ENCODE measurements around the gene NOP14.
"Not testable (repeated sequence)": the region's sequence is repeated elsewhere in the genome, so short reads cannot be mapped to it uniquely, and the experiment has no call there.

The NOP14 gene

GRCh38 chr4:2996415-2996814, 33.2 kb upstream of the NOP14 start:
- TF ChIP-seq, protein P1, sequence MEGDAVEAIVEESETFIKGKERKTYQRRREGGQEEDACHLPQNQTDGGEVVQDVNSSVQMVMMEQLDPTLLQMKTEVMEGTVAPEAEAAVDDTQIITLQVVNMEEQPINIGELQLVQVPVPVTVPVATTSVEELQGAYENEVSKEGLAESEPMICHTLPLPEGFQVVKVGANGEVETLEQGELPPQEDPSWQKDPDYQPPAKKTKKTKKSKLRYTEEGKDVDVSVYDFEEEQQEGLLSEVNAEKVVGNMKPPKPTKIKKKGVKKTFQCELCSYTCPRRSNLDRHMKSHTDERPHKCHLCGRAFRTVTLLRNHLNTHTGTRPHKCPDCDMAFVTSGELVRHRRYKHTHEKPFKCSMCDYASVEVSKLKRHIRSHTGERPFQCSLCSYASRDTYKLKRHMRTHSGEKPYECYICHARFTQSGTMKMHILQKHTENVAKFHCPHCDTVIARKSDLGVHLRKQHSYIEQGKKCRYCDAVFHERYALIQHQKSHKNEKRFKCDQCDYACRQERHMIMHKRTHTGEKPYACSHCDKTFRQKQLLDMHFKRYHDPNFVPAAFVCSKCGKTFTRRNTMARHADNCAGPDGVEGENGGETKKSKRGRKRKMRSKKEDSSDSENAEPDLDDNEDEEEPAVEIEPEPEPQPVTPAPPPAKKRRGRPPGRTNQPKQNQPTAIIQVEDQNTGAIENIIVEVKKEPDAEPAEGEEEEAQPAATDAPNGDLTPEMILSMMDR (conservative IDR thresholded peaks at IDR 0.05; ENCODE audit: control insufficient read depth, insufficient read depth, low read depth, low read length): no peak
- DNase-seq (ENCODE audit: low read depth): no peak
- H3K4me3 ChIP-seq (ENCODE audit: control insufficient read depth, low read depth, low read length): no peak overlapping the region

GRCh38 chr4:2995546-2996265, 32.5 kb upstream of the NOP14 start:
- TF ChIP-seq, protein P1 (conservative IDR thresholded peaks at IDR 0.05; ENCODE audit: control insufficient read depth, insufficient read depth, low read depth, low read length): no peak
- H3K4me3 ChIP-seq (ENCODE audit: control insufficient read depth, low read depth, low read length): no peak overlapping the region
- no peak for DNase-seq (ENCODE audit: low read depth)

DNA sequence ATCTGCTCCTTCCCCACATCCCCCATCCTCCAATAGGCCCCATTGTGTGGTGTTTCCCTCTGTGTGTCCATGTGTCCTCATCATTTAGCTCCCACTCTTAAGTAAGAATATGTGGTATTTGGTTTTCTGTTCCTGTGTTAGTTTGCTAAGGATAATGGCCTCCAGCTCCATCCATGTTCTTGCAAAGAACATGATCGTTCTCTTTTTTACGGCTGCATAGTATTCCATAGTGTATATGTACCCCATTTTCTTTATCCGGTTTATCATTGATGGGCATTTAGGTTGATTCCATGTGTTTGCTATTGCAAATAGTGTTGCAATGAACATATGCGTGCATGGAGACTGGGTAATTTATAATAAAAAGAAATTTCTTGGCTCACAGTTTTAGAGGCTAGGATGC, 31.7 kb upstream of the NOP14 start:
- DNase-seq (ENCODE audit: low read depth): no peak
- TF ChIP-seq, protein P1 (conservative IDR thresholded peaks at IDR 0.05; ENCODE audit: control insufficient read depth, insufficient read depth, low read depth, low read length): no peak

DNA sequence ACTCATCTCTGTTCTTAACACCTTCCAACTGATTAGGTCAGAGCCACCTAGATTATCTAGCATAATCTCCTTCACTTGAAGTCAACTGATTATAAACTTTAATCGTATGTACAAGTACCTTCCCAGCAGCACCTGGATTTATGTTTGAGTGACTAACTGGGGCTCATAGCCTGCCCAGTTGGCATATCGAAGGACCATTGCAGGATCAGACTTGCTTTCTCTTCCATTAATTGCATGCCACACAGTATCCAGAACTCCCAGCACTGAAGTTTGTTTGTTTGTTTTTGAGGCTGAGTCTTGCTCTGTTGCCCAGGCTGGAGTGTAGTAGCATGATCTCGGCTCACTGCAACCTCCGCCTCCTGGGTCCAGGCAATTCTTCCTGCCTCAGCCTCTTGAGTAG, 28.0 kb upstream of the NOP14 start:
- H3K4me3 ChIP-seq (ENCODE audit: control insufficient read depth, low read depth, low read length): no peak overlapping the region
- DNase-seq (ENCODE audit: low read depth): no peak
- TF ChIP-seq, protein P1 (conservative IDR thresholded peaks at IDR 0.05; ENCODE audit: control insufficient read depth, insufficient read depth, low read depth, low read length): no peak

More for the DNA sequence above, 31.7 kb upstream of the NOP14 start:
- H3K4me3 ChIP-seq (ENCODE audit: control insufficient read depth, low read depth, low read length): no peak overlapping the region

DNA sequence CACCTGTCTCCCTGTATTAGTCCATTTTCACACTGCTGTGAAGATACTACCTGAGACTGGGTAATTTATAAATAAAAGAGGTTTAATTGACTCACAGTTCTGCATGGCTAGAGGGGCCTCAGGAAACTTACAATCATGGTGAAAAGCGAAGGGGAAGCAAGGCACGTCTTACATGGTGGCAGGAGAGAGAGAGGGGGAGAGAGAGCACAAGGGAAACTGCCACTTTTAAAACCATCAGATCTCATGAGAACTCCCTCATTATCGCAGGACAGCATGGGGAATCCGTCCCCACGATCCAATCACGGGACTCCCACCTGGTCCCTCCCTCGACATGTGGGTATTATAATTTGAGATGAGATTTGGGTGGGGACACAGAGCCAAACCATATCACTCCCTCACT, 20.5 kb upstream of the NOP14 start:
- not testable (repeated sequence) for DNase-seq (ENCODE audit: low read depth); H3K4me3 ChIP-seq (ENCODE audit: control insufficient read depth, low read depth, low read length)

DNA sequence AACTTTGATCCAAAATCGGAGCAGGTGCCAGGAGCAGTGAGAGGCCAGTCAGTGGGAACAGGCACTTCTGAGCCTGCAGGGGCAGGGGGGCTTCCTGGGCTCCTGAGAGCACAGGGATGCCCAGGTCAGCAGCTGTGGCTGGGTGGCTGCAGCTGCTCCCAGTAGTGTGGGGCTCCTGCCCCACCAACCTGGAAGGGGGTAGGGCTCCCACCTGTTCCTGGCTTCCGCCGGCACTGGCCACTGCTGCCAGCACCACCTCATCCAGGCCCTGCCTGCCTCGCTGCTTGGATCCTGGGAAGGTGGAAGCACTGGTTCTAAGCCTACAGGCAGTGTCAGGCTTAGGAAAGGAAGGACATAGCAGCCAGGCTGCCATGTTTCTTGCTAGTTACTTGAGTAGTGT, 18.8 kb upstream of the NOP14 start:
- TF ChIP-seq, protein P1 (conservative IDR thresholded peaks at IDR 0.05; ENCODE audit: control insufficient read depth, insufficient read depth, low read depth, low read length): no peak
- H3K4me3 ChIP-seq (ENCODE audit: control insufficient read depth, low read depth, low read length): no peak overlapping the region
- no peak for DNase-seq (ENCODE audit: low read depth)

- H3K4me3 ChIP-seq (ENCODE audit: control insufficient read depth, low read depth, low read length): no peak overlapping the region
- no peak for DNase-seq (ENCODE audit: low read depth)
- TF ChIP-seq, protein P1 (conservative IDR thresholded peaks at IDR 0.05; ENCODE audit: control insufficient read depth, insufficient read depth, low read depth, low read length): no peak
These were observed 18.1 kb upstream of the NOP14 start for GRCh38 chr4:2981256-2981819.

Data from fibroblast of mammary gland (primary cell).